H1 (cell line): Measurements from ENCODE around the gene NEMF.

ENCODE experiments used
- EGR1 ChIP-seq: IDR thresholded peaks from 2 replicates; pipeline ENCODE4 v1.6.1; 2011; ENCODE audit warnings: low read depth, low read length, borderline replicate concordance
- JUND ChIP-seq: IDR thresholded peaks from 2 replicates; pipeline ENCODE4 v1.6.1; 2011; ENCODE audit warnings: mild to moderate bottlenecking, improper control_type of control experiment, low read length

GRCh38 chr14:49900973-49901372 is 48.4 kb upstream of the NEMF start:
- no peak for TF ChIP-seq JUND
- no peak for TF ChIP-seq EGR1
